ENCODE measurements around the gene C12orf76.

DNA sequence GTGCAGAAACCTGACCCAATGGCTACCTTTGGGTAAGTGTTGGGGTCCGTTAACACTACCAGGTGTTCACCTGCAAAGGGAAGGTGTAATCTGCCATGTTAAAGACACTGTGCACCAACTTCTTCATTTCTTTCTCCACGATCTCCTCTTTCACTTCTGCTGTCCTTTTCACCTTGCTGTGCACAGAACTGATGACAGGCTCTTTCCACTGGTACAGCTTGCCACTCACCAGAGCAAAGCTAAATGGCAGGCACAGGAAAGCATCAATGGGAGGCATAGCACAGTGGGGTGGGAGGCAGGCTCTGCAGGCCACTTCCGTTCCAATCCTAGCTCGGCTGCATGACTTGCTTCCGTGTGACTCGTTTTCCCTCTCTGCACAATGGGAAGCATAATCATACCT is 2.6 kb upstream of the C12orf76 start:
- TF ChIP-seq, protein P1, sequence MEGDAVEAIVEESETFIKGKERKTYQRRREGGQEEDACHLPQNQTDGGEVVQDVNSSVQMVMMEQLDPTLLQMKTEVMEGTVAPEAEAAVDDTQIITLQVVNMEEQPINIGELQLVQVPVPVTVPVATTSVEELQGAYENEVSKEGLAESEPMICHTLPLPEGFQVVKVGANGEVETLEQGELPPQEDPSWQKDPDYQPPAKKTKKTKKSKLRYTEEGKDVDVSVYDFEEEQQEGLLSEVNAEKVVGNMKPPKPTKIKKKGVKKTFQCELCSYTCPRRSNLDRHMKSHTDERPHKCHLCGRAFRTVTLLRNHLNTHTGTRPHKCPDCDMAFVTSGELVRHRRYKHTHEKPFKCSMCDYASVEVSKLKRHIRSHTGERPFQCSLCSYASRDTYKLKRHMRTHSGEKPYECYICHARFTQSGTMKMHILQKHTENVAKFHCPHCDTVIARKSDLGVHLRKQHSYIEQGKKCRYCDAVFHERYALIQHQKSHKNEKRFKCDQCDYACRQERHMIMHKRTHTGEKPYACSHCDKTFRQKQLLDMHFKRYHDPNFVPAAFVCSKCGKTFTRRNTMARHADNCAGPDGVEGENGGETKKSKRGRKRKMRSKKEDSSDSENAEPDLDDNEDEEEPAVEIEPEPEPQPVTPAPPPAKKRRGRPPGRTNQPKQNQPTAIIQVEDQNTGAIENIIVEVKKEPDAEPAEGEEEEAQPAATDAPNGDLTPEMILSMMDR (IDR thresholded peaks at IDR 0.05): no peak
- TF ChIP-seq EP300 (IDR thresholded peaks at IDR 0.05; ENCODE audit: low read depth): no peak
